GM18502 (cell line): ENCODE results near the gene PEPD.
"Not testable (repeated sequence)": the region's sequence is repeated elsewhere in the genome, so short reads cannot be mapped to it uniquely, and the experiment has no call there.

Experiments used
- ATAC-seq: cut with Tn5 transposase; IDR thresholded peaks from one replicate; pipeline ENCODE4 v1.9.1; 2021; ENCODE audit warnings: mild to moderate bottlenecking; ENCODE audit not compliant: unreplicated experiment, poor library complexity

The PEPD gene

GRCh38 chr19:33521480-33522370 lies at the start of gene PEPD:
Gene PEPD (minus strand): TSS chr19:33521791. CDS start chr19:33521760, 31 bp downstream.
- ATAC-seq = peak; percentile 91

- ATAC-seq = no peak
Observed at GRCh38 chr19:33569821-33570220, 48.2 kb upstream of the PEPD start.

- ATAC-seq = no peak
Observed at GRCh38 chr19:33568706-33569105, 47.1 kb upstream of the PEPD start.

GRCh38 chr19:33564836-33565338 lies 43.3 kb upstream of the PEPD start:
- ATAC-seq = no peak

- no peak for ATAC-seq
Observed at GRCh38 chr19:33562636-33563035, 41.0 kb upstream of the PEPD start.

GRCh38 chr19:33561666-33562065 lies 40.1 kb upstream of the PEPD start:
- not testable (repeated sequence) for ATAC-seq

GRCh38 chr19:33561261-33561660 lies 39.7 kb upstream of the PEPD start:
- no peak for ATAC-seq

GRCh38 chr19:33559996-33560395 lies 38.4 kb upstream of the PEPD start:
- no peak for ATAC-seq

GRCh38 chr19:33558856-33559255 lies 37.3 kb upstream of the PEPD start:
- no peak for ATAC-seq

- no peak for ATAC-seq
Observed at GRCh38 chr19:33558151-33558550, 36.6 kb upstream of the PEPD start.

- no peak for ATAC-seq
Observed at GRCh38 chr19:33557720-33558119, 36.1 kb upstream of the PEPD start.

GRCh38 chr19:33557196-33557595 lies 35.6 kb upstream of the PEPD start:
- no peak for ATAC-seq

- no peak for ATAC-seq
Observed at GRCh38 chr19:33556261-33556660, 34.7 kb upstream of the PEPD start.

- not testable (repeated sequence) for ATAC-seq
Observed at GRCh38 chr19:33555726-33556125, 34.1 kb upstream of the PEPD start.

GRCh38 chr19:33554821-33555220 lies 33.2 kb upstream of the PEPD start:
- no peak for ATAC-seq

- ATAC-seq = no peak
Observed at GRCh38 chr19:33554391-33554790, 32.8 kb upstream of the PEPD start.

- ATAC-seq = no peak
Observed at GRCh38 chr19:33553530-33554310, 32.1 kb upstream of the PEPD start.

GRCh38 chr19:33552928-33553279 lies 31.3 kb upstream of the PEPD start:
- ATAC-seq = no peak

GRCh38 chr19:33552191-33552927 lies 30.8 kb upstream of the PEPD start:
- ATAC-seq = no peak

GRCh38 chr19:33551676-33552075 lies 30.1 kb upstream of the PEPD start:
- ATAC-seq = no peak

- no peak for ATAC-seq
Observed at GRCh38 chr19:33550768-33551167, 29.2 kb upstream of the PEPD start.
